GM19043 (cell line): ENCODE results near the gene TGM5.
"Not testable (repeated sequence)": the region's sequence is repeated elsewhere in the genome, so short reads cannot be mapped to it uniquely, and the experiment has no call there.

Source experiments
- ATAC-seq: cut with Tn5 transposase; IDR thresholded peaks from one replicate; pipeline ENCODE4 v1.9.1; 2021; ENCODE audit warnings: low read depth; ENCODE audit not compliant: unreplicated experiment

Gene TGM5

DNA sequence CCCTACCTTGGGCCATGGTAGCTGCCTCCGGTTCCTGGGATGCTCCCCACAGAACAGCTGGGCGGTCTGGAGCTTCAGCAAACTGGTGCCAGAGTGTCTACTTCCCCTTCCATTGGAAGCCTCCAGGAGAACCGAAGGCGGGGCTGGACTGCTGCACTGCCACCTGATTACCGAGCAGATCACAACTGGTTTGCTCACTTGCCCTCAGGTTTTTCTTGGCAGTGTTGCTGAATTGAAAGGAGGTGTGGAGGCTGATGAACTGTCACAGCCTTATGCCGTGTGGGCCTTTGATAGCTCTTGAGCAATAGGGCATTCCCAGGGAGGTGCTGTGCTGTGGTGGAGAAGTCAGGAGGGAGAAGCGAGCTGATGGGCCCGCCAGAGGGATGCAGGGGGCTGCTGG, at the start of gene TGM5:
TGM5 (minus strand) TSS at position 95 of the 400 bp plus-strand sequence; CDS start at position 16, 79 bp downstream.
- ATAC-seq, result no peak

GRCh38 chr15:43314171-43314570, 47.4 kb upstream of the TGM5 start:
- ATAC-seq, result no peak

DNA sequence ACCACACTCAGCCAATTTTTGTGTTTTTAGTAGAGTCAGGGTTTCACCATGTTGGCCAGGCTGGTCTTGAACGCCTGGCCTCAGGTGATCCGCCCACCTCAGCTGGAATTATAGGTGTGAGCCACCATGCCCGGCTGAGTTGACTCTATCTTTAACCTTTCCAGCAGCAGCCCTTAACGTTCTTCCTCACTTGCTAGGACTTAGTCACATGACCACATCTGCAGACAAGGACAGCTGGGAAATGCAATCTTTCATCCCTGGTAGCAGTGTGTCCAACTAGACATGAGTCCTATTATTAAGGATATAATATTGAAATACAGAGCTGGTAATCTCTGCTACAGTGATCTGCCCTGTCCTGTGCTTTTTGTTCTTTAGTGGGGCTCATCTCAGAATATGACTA, 45.6 kb upstream of the TGM5 start:
- ATAC-seq, result no peak

- no peak for ATAC-seq
Observed at GRCh38 chr15:43302205-43302817, 35.6 kb upstream of the TGM5 start, which contains the start of gene TGM7. Gene TGM7 (minus strand): TSS chr15:43302255.

DNA sequence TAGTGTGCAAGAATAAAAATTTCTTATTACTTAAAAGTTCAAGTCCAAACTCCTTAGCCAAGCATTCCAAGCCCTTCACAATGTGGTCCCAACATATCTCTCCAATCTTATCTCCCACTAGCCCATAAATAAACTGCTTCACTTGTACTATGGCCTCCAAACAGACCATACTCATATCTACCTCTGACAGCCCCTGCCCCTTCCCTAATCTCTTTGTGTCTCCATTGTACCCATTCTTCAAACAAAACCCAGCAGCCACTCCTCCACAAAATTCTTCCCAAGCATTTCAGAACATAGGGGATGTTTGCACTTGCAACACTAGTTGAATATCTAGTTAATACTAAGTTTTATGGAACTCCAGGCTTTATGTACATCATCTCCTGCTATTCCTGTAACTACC, 33.2 kb upstream of the TGM5 start:
- no peak for ATAC-seq

- ATAC-seq, result no peak
Observed at GRCh38 chr15:43299411-43299810, 32.7 kb upstream of the TGM5 start.

DNA sequence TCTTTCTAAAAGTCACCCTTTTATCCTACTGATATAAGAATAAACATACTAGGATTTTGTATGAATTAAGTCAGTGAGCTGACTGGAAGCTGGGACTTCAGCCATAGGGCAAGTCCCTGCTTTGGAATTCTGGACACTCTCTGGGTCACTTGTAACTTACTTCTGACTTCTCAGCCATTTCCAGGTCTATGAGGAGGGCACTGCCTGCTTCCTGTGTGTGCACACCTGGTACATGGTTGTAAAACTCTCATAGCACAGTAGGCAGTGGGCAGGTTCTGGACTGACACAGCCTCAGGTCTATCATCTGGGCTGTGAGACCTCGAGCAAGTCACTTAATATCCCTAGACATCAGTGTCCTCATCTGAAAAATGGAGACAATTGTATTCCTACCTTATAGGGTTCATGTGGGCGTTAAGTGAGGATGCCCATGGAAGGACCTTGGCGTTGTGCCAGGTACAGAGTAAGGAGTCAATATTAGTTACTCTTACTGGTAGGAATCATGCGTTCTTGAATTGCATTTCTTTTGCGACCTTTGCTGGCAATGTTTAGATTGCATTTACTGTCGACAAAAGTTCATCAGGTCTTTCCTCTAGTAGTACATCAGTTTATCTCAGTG, 27.5 kb upstream of the TGM5 start:
- no peak for ATAC-seq

DNA sequence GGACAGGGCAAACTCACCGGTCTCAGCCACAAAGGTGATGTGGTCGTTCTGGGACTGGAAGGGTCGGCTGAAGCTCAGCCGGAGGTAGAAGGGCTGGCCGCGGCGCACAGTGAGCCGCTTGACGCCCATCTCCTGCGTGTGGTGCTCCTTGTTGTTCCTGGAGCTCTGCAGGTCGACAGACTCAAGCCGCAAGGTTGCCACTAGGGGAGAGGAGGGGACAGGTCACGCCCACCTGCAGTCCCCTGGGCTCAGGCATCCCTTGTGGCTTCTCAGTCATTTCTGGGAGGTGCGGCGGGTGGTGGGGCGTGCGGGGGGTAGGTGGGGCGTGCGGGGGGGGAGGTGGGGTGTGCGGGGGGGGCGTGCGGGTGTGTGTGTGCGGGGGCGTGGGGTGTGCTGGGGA, 26.7 kb upstream of the TGM5 start:
- ATAC-seq, result no peak

DNA sequence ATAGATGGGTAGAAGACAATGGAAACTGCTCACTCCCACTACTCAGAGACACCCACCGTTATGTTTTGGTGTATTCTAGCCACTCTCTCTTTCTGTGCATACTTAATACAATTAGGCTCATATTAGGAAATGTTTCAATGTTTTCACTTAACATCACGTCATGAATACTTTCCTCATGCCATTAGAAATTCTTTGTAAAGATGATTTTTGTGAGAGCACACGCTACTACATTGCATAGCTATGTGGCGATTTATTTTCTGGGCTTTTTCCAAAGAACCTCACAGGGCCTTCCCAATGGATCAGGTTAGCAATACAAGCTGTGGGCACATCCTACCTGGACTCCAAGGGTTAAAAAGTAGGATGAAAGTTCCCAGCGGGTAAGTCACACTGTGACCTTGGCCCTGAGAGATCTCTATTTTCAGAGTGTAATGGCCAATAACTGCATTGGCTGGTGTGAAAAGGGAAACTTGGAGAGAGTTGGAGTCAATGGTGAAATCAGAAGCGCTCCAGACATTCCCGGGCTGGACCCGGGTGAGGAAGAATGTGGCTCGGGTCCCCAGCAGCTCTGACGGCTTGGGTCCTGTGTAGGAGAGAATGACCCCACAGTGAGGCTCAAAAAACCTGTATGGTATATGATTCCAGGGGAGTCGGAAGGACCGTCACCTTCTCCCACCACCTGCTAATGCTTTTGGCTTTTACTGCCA, 25.8 kb upstream of the TGM5 start:
- ATAC-seq, result no peak

GRCh38 chr15:43289656-43290055, 22.9 kb upstream of the TGM5 start:
- ATAC-seq, result not testable (repeated sequence)

DNA sequence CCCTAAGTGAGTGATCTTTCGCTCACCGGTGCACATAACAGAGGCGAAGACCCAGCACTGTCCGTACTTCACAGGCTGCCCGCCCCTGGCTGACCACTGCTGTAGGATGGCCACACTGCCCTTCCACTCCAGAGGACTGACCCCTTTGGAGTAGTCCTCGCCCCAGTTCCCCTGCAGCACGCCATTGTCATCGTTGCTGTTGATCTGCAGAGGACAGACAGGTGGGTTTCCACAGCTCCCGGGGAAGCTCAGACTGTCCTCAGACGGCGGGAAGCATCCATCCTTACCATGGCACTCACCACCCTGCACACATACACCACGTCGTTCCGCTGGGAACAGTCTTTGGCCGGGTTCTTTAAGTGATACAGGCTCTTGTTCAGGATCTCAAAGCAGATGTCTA, 20.5 kb upstream of the TGM5 start:
- ATAC-seq, result no peak

DNA sequence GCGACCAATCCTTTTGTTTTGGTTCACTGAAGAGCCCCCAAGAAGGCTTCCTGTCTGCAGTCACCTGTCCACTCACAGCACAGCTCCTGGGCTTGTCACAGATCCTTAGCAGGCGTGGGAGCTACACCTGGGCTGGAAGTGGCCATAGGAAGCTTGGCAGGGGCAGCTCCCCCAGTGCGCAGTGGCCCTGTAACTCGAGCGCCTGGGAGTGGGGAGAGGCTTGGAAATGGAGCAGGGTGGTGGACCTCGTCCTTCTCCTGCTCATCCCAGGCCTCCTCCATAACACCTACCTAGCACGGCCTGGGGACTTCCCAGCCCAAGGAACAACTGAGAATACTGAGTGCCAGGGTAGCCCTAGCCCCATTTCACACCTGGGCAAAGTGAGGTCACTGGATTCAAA, 19.3 kb upstream of the TGM5 start:
- ATAC-seq, result no peak

DNA sequence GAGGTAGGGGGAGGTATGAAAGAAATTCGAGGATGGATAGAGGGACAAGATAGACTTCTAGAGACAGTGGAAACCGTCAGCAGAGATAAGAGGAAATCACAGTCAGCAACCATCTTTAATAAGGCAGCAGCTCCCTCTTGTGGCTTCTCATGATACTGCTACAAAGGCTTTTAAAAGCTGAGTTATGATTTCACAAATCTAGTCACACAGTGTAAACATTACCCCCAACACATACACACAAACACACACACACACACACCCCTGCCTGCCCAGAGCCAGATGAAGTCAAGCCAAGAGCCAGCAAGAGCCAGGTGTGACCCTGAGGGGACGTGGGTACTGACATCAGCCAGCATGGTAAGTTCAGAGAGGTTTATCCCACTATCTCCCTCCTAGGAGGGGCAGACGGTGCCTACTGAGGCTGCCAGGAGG, 18.9 kb upstream of the TGM5 start:
- ATAC-seq, result no peak

DNA sequence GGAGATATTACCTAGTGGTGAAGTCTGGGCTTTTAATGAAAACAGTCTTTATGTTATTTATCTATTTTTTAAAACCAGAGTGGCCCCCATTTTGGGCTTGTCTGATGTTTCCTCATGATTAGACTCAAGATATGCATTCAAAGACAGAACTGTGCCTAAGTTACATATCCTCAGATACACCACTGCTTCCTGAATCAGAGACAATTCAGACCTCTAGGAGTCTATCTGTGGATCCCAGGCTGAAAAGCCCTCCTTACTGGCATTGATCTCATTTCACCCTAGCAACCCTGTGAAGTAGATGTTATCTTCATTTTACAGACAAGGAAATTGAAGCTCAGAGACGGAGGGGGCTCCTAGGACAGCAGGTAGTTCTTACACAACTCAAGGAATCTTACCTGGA, 16.8 kb upstream of the TGM5 start:
- ATAC-seq, result no peak

- ATAC-seq, result no peak
Observed at GRCh38 chr15:43281926-43282602, 15.3 kb upstream of the TGM5 start.

- no peak for ATAC-seq
Observed at GRCh38 chr15:43280996-43281395, 14.3 kb upstream of the TGM5 start.

DNA sequence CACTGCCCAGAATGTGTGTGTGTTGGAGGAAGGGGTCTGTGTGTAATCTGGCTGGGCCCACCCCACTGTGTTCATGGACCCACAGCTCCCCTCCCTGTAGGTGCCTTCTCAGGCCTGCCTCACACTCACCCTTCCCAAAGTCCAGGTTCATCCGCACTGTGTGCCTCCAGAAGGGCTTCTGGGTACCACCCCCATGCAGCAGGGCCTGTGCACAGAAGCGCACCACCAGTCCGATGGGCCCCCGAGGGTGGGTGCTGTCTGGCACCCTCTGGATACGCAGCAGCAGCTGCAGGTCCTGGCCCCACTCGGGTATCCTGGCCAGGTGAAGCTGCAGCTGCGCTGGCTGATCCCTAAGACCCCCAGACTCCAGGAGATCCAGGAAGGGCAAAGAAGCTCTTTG, 12.8 kb upstream of the TGM5 start:
- ATAC-seq, result no peak

GRCh38 chr15:43278869-43279268, 12.1 kb upstream of the TGM5 start:
- no peak for ATAC-seq

DNA sequence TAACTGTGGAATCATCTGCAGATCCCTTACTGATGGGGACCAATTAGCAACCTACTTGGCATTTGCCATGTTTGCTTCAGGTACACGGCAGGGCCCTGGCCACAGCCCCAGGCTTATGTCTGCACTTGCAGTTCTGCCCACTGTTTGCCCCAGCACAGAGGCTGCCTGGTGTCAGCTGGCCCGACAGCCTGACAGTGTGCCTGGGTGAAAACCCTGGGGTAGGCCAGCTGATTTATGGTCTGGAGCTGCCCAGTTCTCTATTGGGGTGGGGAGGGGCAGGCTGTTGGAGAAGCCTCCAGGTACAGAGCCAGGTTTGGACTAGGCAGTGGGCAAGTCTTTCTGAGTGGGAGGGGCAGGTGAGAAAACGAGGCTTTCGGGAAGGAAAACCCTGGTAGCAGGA, 11.2 kb upstream of the TGM5 start:
- ATAC-seq, result no peak

DNA sequence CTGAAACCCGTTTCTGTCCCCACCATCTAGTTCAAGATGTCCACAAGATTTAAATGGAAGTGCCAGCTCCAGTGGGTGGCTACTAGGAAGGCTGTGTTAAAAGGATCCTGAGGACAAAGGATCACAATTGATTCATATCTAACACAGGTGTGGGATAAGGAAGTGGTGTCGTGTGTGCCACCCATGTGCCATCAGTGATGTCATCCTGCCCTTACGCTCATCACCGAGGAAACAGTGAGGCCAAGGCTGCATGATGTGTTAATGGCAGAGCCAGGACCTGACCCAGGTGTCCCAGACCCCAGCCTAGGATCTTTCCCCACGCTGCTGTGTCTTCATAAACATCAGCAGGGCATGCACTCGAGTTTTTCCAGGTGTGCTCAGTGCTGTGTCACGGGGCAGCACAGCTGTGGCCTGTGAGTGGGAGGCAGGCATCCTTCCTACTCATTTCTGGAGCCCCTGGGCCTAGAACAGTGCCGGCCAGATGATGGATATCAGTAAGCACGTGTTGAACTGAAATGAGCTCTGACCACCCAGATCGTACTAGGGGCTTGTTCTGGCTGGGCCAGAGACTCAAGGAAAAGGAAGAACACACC, 10.6 kb upstream of the TGM5 start:
- no peak for ATAC-seq

GRCh38 chr15:43276563-43277200, 10.0 kb upstream of the TGM5 start:
- no peak for ATAC-seq
